HS-5 (cell line): ENCODE results near the gene MPND.

Experiments used
- DNase-seq: peaks from one replicate; pipeline ENCODE4 v3.0.0-alpha.2; 2012; ENCODE audit warnings: low read depth

The MPND gene

GRCh38 chr19:4379383-4380253 is 36.3 kb downstream of the MPND start:
- DNase-seq = peak; percentile 64

- DNase-seq = no peak
Measured at GRCh38 chr19:4380254-4380727, 36.9 kb downstream of the MPND start.

- DNase-seq = no peak
Measured at GRCh38 chr19:4385291-4386040, 42.1 kb downstream of the MPND start.

GRCh38 chr19:4386041-4386782 is 42.9 kb downstream of the MPND start:
- DNase-seq = no peak

- no peak for DNase-seq
Measured at GRCh38 chr19:4388337-4389063, 45.1 kb downstream of the MPND start.

- no peak for DNase-seq
Measured at GRCh38 chr19:4389064-4389375, 45.7 kb downstream of the MPND start.

GRCh38 chr19:4389511-4390016 is 46.2 kb downstream of the MPND start:
- no peak for DNase-seq

GRCh38 chr19:4390017-4390566 is 46.7 kb downstream of the MPND start:
- no peak for DNase-seq

GRCh38 chr19:4390567-4391305 is 47.4 kb downstream of the MPND start:
- DNase-seq = no peak

GRCh38 chr19:4391306-4391693 is 47.9 kb downstream of the MPND start:
- no peak for DNase-seq

GRCh38 chr19:4391701-4392483 is 48.5 kb downstream of the MPND start:
- no peak for DNase-seq

GRCh38 chr19:4393947-4394590 is 50.7 kb downstream of the MPND start:
- no peak for DNase-seq

GRCh38 chr19:4396949-4397783 is 53.8 kb downstream of the MPND start:
- no peak for DNase-seq

- no peak for DNase-seq
Measured at GRCh38 chr19:4399812-4400134, 56.4 kb downstream of the MPND start.

- peak; percentile 69 for DNase-seq
Measured at GRCh38 chr19:4400135-4400936, 57.0 kb downstream of the MPND start, which contains the start of gene SH3GL1. TSS of gene SH3GL1 (minus strand) at chr19:4400547. CDS start at chr19:4400368, 179 bp downstream.

GRCh38 chr19:4401769-4402170 is 58.4 kb downstream of the MPND start:
- no peak for DNase-seq

- DNase-seq = peak; percentile 99
Measured at GRCh38 chr19:4402171-4403004, 59.0 kb downstream of the MPND start, which contains the start of gene CHAF1A. TSS of gene CHAF1A (plus strand) at chr19:4402640. CDS start at chr19:4402763, 123 bp downstream.
